HG03039 (cell line): ENCODE results near the gene PLK1.

Experiments used
- ATAC-seq: cut with Tn5 transposase; IDR thresholded peaks from one replicate; pipeline ENCODE4 v1.9.1; 2021; ENCODE audit warnings: mild to moderate bottlenecking, moderate library complexity; ENCODE audit not compliant: unreplicated experiment

The PLK1 gene

DNA sequence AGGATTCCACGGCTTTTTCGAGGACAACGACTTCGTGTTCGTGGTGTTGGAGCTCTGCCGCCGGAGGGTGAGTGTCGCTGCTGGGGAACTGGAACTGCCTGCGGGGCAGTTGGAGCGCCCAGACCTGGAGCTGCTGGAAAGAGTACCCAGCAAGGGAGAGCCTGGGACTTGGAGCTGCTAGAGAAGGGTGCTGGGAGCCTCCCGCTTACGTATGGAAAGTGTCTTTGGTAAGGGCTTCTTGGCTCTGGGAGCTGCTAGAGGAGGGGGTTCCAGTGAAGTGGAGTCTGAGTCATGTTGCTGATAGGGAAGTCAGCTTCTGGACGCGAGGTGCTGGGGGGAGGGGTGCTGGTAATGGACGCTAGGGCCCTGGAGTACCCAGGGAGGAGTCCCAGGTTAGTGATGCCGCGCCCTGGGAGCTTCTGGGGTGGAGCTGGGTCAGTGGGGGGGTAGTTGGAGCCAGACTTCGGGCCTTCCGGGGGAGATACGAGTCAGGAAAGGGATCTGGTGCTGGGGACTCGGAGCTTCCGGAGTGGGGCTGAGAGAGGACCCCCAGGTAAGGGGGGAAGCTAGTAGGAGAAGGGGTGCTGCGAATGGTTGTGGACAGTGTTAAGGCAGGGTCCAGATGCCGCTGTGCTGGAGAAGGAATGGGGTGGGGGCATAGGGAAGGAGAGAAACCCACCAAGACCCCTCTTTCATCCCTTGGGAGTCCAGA, 741 bp downstream of the PLK1 start:
- no peak for ATAC-seq

DNA sequence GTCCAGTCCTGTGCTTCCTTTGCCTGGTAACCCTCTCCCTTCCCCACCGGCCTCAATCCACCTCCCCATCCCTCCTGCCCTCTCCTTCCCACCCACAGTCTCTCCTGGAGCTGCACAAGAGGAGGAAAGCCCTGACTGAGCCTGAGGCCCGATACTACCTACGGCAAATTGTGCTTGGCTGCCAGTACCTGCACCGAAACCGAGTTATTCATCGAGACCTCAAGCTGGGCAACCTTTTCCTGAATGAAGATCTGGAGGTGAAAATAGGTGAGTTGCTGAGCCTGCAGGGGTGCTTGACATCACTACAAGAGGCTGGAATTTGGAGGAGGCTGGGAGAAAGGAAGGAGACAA, 1.3 kb downstream of the PLK1 start:
- ATAC-seq, result no peak

DNA sequence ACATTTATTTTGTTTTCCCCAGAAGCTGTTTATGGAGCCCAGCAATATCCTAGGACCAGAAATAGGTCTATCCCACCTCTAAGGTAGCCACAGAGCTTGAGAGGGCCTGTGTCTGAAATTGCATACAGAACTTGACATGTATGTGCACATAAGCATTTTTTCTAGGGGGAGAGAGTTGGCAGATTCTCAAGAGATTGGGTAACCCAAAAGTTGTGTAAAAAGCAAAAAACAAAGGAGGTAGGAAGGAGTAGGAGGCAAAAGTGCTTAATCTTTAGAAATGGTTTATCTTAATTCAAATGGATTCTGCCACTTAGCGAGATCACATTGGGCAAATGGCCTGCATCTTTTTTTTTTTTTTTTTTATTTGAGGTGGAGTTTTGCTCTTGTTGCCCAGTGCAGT, 3.5 kb downstream of the PLK1 start:
- ATAC-seq, result no peak

DNA sequence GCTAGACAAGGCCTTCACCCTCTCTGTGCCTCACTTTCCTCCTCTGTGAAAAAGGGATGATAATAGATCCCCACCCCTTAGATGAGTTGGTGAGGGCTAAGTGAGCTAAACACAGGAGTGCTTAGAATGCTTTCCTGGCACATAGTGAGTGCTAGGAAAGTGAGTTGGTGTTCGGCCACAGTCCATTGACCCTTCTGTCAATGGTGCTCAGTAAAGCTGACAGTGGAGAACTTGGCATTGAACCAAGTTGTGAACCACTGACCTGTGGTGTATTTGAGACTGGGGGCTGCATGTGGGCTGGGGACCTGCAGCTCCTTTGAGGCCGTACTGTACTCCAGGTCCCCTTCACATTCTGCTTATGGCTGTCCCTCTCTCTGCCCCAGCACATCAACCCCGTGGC, 4.8 kb downstream of the PLK1 start:
- no peak for ATAC-seq

DNA sequence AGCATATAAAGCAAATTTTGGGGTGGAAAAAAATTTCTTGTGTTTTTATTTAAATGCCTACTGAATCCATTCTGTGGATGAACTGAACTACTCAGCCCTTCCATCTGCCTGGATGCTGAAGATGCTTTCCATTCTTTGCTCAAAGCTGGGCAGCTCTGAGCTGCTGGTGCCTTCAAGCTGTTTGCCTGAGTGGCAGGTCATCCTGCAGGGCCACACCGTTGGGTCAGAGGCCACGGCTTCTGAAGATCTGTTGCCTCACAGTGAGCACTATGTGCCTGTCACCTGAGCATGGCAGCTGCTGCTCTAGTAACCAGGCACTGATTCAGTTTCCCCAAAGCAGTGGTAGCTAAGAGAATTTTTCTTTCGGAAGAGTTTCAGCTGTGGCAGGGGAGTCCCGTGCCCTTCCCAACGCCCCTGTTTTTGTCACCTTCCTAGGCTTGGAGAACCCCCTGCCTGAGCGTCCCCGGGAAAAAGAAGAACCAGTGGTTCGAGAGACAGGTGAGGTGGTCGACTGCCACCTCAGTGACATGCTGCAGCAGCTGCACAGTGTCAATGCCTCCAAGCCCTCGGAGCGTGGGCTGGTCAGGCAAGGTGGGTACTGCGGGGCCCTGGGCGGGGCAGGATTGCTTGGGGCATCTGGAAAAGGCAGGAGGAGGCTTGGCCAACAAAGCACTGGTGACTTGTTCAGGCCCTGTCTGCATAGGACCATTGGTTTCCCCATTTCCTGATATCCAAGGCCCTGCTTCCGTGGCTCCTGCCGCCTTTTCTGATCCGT, 8.5 kb downstream of the PLK1 start:
- no peak for ATAC-seq

DNA sequence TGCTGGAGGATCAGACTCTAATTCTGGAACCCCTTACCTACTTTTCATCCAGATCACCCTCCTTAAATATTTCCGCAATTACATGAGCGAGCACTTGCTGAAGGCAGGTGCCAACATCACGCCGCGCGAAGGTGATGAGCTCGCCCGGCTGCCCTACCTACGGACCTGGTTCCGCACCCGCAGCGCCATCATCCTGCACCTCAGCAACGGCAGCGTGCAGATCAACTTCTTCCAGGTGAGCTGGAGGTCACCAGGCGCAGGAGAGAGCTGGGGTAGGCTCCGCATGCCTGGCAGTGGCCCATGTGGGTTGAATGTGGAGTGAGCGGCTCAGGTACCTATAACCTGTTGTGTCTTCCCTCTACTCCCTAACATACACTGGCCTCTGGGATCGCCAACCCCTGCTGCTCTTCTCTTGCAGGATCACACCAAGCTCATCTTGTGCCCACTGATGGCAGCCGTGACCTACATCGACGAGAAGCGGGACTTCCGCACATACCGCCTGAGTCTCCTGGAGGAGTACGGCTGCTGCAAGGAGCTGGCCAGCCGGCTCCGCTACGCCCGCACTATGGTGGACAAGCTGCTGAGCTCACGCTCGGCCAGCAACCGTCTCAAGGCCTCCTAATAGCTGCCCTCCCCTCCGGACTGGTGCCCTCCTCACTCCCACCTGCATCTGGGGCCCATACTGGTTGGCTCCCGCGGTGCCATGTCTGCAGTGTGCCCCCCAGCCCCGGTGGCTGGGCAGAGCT, 10.9 kb downstream of the PLK1 start:
- no peak for ATAC-seq

DNA sequence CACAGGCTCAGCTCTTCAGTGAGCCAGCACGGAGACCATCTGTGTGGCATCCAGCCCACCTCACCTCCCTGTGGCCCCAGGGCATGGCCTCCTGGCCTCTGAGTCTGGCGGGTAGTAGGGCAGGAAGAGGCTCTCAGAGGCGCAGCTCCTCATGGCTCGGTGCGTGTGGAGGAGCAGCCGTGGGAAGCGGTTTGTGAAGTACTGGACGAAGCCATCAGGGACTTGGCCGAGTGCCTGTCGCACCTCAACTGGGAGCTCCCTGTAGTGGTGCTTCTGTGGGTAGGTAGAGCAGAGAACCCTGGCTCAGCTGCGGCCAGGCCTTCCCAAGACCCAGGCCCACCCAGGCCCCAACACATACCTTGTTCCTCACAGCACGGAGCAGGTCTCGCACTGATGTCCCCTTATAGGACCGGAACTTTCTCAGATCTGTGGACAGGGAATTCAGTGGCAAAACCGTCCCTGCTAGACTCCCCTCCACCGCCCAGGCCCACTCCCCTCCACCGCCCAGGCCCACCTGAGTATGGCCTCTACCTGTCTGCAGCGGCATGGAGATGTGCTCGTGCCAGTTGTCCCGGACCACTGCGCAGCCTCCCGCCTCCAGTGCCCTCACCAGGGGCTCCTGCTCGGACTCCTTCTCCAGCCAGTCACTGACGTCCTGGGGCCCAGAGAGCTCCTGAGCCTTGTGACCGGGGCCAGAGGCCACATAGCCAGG, 12.2 kb downstream of the PLK1 start:
- ATAC-seq, result no peak

DNA sequence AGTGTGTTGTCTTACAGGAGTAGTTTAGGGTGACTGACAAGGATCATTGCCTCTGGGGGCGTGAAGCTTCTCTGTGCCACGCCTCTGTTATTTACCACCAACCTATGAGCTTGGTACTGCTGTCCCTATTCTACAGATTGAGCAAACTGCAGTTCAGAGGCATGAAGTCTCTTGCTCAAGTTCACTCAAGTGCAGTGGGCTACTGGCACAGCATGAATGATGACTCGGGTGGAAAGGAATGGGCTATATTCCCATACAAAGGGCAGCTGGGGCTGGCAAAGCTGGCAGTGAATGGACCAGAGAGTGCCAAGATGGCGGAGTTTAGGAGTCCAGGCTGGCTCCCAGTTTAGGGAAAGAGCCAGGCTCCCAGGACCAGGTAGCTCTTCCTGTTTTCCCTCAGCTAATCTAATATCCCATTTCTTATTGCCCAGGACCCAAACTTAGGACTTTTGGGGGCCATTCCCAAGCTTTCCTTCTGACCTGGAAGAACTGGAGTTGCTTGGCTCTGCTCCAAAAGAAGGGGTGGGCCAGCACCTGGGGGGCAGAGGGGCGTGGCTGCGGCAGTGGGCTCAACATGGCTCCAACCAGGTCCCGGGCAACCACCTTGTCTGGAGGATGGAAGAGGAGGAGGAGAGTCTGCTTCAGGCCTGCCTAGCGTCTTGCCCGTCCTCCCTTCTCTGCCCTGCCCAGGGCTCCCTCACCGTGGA, 12.9 kb downstream of the PLK1 start:
- no peak for ATAC-seq

DNA sequence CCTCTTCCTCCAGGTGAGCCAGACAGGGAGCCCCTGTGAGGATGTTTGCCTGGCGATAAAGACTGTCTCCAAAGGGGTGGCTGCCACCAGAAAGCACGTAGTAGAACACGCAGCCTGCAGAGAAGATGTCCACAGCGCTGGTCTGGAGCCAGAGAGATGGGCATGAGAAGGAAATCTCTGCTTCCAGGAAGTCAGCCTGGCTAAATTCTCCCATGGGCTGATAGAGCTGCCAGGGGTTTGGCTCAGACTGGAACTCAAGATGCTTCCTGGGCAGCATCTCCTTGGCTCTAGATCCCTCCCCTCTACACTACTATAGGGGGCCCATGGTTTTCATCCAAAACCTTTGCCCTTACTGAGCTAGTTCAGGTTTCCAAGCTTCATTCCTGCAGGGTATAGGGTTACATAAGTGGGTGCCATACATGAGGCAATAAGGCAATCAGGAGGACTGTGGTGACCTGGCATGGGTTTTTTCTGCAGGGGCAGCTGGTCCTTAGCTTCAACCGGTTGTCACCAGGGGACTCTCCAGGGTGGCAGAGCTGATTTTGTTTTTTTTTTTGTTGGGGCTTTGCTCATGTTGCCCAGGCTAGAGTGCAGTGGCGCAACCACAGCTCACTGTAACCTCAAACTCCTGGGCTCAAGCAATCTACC, 13.6 kb downstream of the PLK1 start:
- ATAC-seq, result no peak

DNA sequence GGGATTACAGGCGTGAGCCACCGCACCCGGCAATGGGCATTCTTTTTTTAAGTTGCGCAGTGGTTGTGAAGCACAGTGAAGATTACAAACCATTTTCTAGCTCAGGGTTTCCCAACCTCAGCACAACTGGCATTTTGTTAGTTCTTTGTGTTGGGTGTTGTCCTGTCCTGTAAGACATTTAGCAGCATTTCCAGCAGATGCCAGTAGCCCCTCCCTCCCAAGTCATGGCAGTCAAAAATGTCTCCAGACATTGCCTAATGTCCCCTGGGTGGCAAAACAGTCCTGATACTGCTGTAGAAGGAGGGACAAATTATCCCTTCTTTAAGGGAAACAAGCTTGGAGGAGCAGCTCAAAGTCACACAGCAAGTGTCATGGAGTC, 15.6 kb downstream of the PLK1 start:
- ATAC-seq, result no peak

DNA sequence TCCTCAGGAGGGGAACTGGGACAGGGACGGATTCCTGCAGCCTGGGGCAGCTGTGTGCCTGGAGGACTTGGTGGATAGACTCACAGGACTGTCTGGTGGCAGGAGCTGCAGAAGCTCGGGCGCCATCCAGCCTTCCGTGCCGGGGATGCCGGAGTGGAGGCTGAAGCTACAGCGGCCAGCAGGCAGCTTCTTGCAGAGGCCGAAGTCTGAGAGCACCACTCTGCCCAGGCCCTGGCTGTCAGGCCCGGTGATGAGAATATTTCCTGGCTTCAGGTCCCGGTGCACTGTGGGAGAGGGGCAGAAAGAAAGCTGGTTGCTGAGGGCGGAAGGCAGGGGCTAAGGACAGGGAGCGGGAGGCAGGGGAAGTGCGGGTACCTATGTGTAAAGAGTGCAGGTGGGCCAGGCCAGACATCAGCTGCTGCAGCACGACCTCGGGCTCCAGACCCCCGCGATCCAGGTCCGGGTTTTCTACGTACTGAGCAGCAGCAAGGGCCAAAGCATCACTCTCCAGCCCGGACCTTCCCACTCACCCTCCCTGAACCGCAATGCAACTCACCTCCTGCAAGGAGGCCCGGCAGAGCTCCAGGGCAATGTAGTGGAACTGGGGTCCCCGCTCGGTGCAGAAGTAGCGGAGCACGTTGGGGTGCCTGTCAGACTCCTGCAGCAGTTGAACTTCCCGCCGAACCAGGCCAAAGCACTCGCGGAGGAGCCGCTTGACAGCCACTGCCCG, 16.1 kb downstream of the PLK1 start:
- ATAC-seq, result no peak

DNA sequence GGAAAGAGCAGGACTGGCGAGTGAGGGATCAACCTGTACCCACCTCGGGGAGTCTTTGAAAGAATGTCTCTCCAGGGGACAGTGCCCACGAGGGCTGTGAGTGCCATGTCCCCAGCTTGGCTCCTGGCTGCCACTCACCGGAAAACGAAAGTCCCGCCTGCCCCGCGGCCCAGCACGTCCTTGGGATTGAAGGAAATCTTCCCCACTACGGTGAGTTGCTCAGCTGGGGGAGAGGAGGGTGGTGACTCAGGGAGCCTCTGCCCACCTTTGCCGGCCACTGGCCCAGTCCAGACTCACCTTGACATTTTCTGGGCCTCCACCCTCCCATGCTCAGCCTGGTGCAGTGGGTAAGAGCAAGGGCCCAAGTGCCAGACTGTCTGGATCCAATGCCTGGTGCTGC, 17.1 kb downstream of the PLK1 start:
- no peak for ATAC-seq

DNA sequence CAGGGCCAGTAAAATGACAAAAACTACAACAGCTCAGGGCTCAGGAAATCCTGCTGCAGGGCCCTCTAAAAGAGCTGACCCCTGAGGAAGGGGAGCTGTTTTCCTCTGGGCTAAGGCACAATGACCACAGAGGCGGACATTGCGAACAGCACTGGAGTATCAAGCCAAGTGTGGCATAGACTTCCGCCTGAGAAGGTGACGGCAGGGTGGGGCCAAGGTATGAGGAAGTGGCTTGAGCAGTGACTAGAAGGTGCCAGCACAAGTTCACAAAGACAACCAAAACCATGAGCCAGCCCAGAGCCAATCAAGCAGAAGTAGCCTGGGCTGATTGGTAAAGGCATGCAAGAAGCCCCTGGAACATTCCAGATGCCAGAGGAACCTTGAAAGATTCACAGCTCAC, 20.4 kb downstream of the PLK1 start:
- no peak for ATAC-seq

DNA sequence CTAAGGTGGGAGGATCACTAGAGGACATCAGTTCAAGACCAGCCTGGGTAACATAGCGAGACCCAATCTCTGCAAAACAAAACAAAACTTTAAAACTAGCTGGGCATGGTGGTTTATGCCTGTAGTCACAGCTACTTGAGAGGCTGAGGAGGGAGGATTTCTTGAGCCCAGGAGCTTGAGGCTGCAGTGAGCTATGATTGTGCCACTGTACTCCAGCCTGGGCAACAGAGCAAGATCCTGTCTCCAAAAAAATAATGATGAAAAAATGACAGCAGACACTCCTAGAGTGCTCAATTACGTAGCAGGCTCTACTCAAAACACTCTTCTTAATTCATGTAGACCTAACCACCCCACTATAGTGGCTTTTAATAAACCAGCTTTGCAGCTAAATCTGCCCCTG, 21.4 kb downstream of the PLK1 start:
- no peak for ATAC-seq

DNA sequence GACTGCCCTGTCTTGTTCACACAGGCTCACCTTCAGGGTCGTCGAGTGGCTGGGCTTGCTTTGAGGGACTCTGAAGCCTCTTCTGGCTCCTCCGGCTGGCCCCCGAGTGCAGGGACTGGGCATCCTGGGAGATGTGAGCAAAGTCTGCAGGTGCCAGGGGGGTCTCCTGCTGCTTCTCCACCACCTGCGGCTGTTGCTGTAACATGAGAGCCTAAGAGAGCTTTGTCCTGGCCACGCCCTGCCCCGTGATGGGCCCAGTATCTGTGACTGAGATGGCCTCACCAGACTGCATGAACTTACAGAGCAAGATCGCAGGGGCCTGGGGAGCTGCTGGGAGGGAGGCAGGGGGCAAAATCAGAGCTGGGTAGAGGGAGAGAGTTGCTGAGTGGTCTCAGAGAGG, 21.8 kb downstream of the PLK1 start:
- no peak for ATAC-seq

DNA sequence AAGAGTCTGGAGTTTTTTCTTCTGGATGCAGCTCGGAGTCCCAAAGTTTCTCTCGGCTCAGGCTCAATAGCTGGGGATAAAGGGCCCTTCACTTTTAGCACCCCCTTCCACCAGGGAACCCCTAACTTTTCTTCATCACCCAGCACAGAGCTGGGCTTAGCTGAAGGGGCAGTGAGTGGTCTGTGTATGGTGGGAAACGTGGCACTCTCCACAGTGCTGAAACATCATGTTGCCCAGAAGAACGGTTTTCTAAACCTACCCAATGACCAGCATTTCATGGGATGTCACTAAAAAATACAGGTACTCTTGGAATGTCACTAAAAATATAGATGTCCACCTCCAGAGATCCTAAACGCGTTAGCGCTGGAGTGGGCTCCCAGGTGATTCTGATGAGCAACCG, 22.4 kb downstream of the PLK1 start:
- ATAC-seq, result no peak

DNA sequence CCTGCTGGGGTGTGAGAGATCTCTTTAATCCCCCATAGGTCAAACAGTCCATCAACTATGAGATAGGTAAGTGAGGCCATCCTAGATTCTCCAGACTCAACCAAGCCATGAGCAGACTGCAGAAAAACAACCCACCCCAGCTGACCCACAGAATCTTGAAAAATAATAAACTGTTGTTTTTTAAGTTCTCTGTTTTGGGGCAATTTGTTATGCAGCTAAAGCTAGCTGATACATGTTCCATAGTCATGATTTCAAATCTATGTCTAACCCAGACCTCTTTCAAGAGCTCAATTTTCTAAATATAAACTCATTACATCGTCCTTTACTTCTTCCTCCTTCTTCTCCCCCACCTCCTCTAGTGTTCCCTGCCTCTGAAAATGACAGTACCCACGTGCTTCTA, 24.3 kb downstream of the PLK1 start:
- no peak for ATAC-seq

DNA sequence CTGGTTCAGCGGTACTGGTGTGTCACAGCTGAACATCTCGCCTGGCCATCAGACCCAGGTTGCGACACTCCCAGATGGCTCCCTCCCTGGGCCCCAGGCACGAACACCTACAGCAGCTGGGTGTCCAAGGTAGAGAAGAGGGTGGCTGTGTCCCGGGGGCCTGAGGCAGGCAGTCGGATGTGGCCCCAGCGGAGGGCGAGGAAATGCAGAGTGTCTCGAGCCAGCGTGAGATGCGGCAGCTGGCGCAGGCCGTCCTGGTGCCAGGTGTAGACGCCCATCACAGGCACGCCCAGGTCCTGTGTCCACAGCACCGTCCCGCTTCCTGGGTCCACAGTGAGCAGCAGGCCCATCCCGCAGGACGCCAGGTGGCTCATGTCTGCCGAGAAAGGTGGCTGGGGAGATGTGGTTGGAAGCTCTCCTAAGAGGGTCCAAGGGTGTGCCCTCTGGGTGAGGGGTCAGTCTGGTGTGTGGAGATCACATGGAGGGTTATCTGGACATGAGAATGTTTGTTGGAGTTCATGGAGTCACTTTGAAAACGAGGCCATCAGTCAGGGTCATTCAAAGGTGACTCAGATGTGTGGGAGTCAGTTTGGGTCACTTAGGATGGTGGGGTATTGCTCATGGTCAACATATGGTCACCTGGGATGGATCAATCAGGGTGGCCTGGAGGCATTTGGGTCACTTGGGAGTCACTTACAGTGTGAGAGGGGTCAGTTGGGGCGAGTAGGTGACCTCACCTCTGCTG, 26.3 kb downstream of the PLK1 start:
- no peak for ATAC-seq

DNA sequence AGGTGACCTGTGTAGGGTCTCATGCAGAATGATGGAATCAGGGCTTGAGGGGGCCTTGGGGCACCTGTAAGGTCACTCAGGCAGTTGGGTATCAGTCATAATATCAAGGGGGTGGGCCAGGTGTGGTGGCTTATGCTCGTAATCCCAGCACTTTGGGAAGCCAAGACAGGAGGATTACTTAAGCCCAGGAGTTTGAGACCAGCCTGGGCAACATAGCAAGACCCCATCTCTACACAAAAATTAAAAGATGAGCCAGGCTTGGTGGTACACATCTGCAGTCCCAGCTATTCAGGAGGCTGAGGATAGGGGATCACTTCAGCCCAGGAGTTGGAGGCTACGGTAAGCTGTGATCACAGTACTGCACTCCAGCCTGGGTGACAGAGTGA, 26.8 kb downstream of the PLK1 start:
- no peak for ATAC-seq
